ENCODE results near the gene COL6A2. TPM values are rescaled to one million over a fixed set of nuclear protein-coding genes. Genes with fewer than 3 reads are reported as not detected.

The COL6A2 gene
- total RNA-seq, 2 donors from 2014 or later: 0.88 to 4.2 TPM

- DNase-seq (ENCODE audit: low spot score) (no peak), ATAC-seq (no peak)
- no peak overlapping the region for H3K27ac Mint-ChIP-seq
- no peaks in the 10 kb centered on the region for H3K9me3 Mint-ChIP-seq
- H3K4me3 Mint-ChIP-seq: no peak overlapping the region
- H3K27me3 Mint-ChIP-seq: no peaks in the 10 kb centered on the region
- no peaks in the 10 kb centered on the region for H3K36me3 Mint-ChIP-seq
- no peaks in the 10 kb centered on the region for H3K4me1 Mint-ChIP-seq (ENCODE audit: low read depth in 2 of 2)
Observed at GRCh38 chr21:46151989-46152926, 54.3 kb downstream of the COL6A2 start.

GRCh38 chr21:46152927-46153246 is 55.0 kb downstream of the COL6A2 start:
- no peak overlapping the region for H3K4me3 Mint-ChIP-seq
- ATAC-seq (no peak), DNase-seq (ENCODE audit: low spot score) (peak; percentile 46)
- no peak overlapping the region for H3K27ac Mint-ChIP-seq
- no peaks in the 10 kb centered on the region for H3K36me3 Mint-ChIP-seq
- H3K27me3 Mint-ChIP-seq: no peaks in the 10 kb centered on the region
- H3K9me3 Mint-ChIP-seq: no peaks in the 10 kb centered on the region
- no peaks in the 10 kb centered on the region for H3K4me1 Mint-ChIP-seq (ENCODE audit: low read depth in 2 of 2)

GRCh38 chr21:46153247-46154154 is 55.6 kb downstream of the COL6A2 start:
- no peaks in the 10 kb centered on the region for H3K4me1 Mint-ChIP-seq (ENCODE audit: low read depth in 2 of 2)
- peak; percentile 59 for DNase-seq (ENCODE audit: low spot score)
- H3K4me3 Mint-ChIP-seq: no peak overlapping the region
- no peaks in the 10 kb centered on the region for H3K9me3 Mint-ChIP-seq
- ATAC-seq: no peak
- no peaks in the 10 kb centered on the region for H3K36me3 Mint-ChIP-seq
- no peak overlapping the region for H3K27ac Mint-ChIP-seq
- H3K27me3 Mint-ChIP-seq: no peaks in the 10 kb centered on the region

GRCh38 chr21:46154155-46154954 is 56.4 kb downstream of the COL6A2 start:
- no peaks in the 10 kb centered on the region for H3K9me3 Mint-ChIP-seq
- ATAC-seq (no peak), DNase-seq (ENCODE audit: low spot score) (peak; percentile 49)
- no peaks in the 10 kb centered on the region for H3K36me3 Mint-ChIP-seq
- no peak overlapping the region for H3K4me3 Mint-ChIP-seq
- no peaks in the 10 kb centered on the region for H3K4me1 Mint-ChIP-seq (ENCODE audit: low read depth in 2 of 2)
- H3K27me3 Mint-ChIP-seq: no peaks in the 10 kb centered on the region
- no peak overlapping the region for H3K27ac Mint-ChIP-seq

GRCh38 chr21:46154955-46155513 is 57.1 kb downstream of the COL6A2 start:
- Mint-ChIP-seq H3K4me3 (no peak overlapping the region), H3K36me3 (no peaks in the 10 kb centered on the region), H3K27me3 (no peaks in the 10 kb centered on the region), H3K4me1 (ENCODE audit: low read depth in 2 of 2) (no peaks in the 10 kb centered on the region), H3K9me3 (no peaks in the 10 kb centered on the region), H3K27ac (no peak overlapping the region)
- ATAC-seq (no peak), DNase-seq (ENCODE audit: low spot score) (peak; percentile 56)

GRCh38 chr21:46155514-46156377 is 57.8 kb downstream of the COL6A2 start, which contains the start of gene FTCD:
FTCD (minus strand) TSS chr21:46155579; CDS start chr21:46155523, 56 bp downstream.
- H3K9me3 Mint-ChIP-seq: no peaks in the 10 kb centered on the region
- ATAC-seq (no peak), DNase-seq (ENCODE audit: low spot score) (peak; percentile 47)
- no peaks in the 10 kb centered on the region for H3K4me1 Mint-ChIP-seq (ENCODE audit: low read depth in 2 of 2)
- no peak within 1 kb of the TSS for H3K27ac Mint-ChIP-seq
- no peaks in the 10 kb centered on the region for H3K27me3 Mint-ChIP-seq
- no peak within 1 kb of the TSS for H3K4me3 Mint-ChIP-seq
- H3K36me3 Mint-ChIP-seq: no peaks in the 10 kb centered on the region

- Mint-ChIP-seq H3K9me3 (no peaks in the 10 kb centered on the region), H3K27ac (no peak overlapping the region), H3K27me3 (no peaks in the 10 kb centered on the region), H3K36me3 (no peaks in the 10 kb centered on the region), H3K4me3 (no peak overlapping the region), H3K4me1 (ENCODE audit: low read depth in 2 of 2) (no peaks in the 10 kb centered on the region)
- DNase-seq (ENCODE audit: low spot score) (no peak), ATAC-seq (no peak)
Observed at GRCh38 chr21:46156378-46156645, 58.4 kb downstream of the COL6A2 start.

- Mint-ChIP-seq H3K9me3 (no peaks in the 10 kb centered on the region), H3K4me1 (ENCODE audit: low read depth in 2 of 2) (no peaks in the 10 kb centered on the region), H3K36me3 (no peaks in the 10 kb centered on the region), H3K4me3 (no peak overlapping the region), H3K27me3 (no peaks in the 10 kb centered on the region), H3K27ac (no peak overlapping the region)
- no peak for DNase-seq (ENCODE audit: low spot score)
- ATAC-seq: no peak
Observed at GRCh38 chr21:46156678-46157077, 58.8 kb downstream of the COL6A2 start.

GRCh38 chr21:46157396-46157986 is 59.6 kb downstream of the COL6A2 start:
- DNase-seq (ENCODE audit: low spot score): peak; percentile 49
- Mint-ChIP-seq H3K27ac (no peak overlapping the region), H3K4me3 (no peak overlapping the region)

GRCh38 chr21:46157987-46158451 is 60.1 kb downstream of the COL6A2 start:
- H3K4me3 Mint-ChIP-seq: no peak overlapping the region
- H3K27ac Mint-ChIP-seq: no peak overlapping the region
- peaks cover 2 to 5% of the 10 kb centered on the region in 2 donors for H3K27me3 Mint-ChIP-seq
- no peaks in the 10 kb centered on the region for H3K9me3 Mint-ChIP-seq
- no peaks in the 10 kb centered on the region for H3K4me1 Mint-ChIP-seq (ENCODE audit: low read depth in 2 of 2)
- DNase-seq (ENCODE audit: low spot score) (peak; percentile 39), ATAC-seq (no peak)
- no peaks in the 10 kb centered on the region for H3K36me3 Mint-ChIP-seq

More at GRCh38 chr21:46157396-46157986, 59.6 kb downstream of the COL6A2 start:
- Mint-ChIP-seq H3K36me3 (no peaks in the 10 kb centered on the region), H3K27me3 (no peaks in the 10 kb centered on the region), H3K9me3 (no peaks in the 10 kb centered on the region), H3K4me1 (ENCODE audit: low read depth in 2 of 2) (no peaks in the 10 kb centered on the region)
- no peak for ATAC-seq

GRCh38 chr21:46158666-46159300 is 60.9 kb downstream of the COL6A2 start:
- no peak overlapping the region for H3K27ac Mint-ChIP-seq
- ATAC-seq (no peak), DNase-seq (ENCODE audit: low spot score) (peak; percentile 44)
- no peaks in the 10 kb centered on the region for H3K9me3 Mint-ChIP-seq
- H3K27me3 Mint-ChIP-seq: peaks cover 7 to 13% of the 10 kb centered on the region in 2 donors
- H3K36me3 Mint-ChIP-seq: no peaks in the 10 kb centered on the region
- H3K4me1 Mint-ChIP-seq (ENCODE audit: low read depth in 2 of 2): no peaks in the 10 kb centered on the region
- no peak overlapping the region for H3K4me3 Mint-ChIP-seq

- ATAC-seq (no peak), DNase-seq (ENCODE audit: low spot score) (no peak)
- Mint-ChIP-seq H3K4me1 (ENCODE audit: low read depth in 2 of 2) (no peaks in the 10 kb centered on the region), H3K4me3 (no peak overlapping the region), H3K36me3 (no peaks in the 10 kb centered on the region), H3K9me3 (no peaks in the 10 kb centered on the region), H3K27ac (no peak overlapping the region), H3K27me3 (peaks cover 7 to 19% of the 10 kb centered on the region in 2 donors)
Observed at GRCh38 chr21:46159390-46159789, 61.5 kb downstream of the COL6A2 start.
